Measurements from ENCODE around the gene LBR.

LBR gene

DNA sequence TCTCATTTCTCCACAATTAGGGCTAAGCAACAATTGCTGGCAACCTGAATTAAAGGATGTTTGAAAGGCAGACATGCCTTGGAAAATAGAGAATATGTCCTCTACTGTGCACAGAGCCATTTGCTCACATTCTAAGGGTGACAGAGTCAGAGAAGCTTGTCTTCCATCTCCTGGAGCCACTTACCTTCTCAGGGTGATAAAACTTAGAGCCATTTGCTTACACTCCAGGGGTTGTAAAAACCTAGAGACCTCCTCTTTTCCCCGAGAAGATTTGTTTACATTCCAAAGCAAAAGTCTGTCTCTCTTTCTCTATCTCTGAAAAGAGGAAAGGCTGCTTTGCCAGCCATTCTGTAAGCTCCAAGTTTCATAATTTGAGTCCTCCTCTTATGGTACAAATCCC is 61.3 kb downstream of the LBR start:
- DNase-seq: no peak

DNA sequence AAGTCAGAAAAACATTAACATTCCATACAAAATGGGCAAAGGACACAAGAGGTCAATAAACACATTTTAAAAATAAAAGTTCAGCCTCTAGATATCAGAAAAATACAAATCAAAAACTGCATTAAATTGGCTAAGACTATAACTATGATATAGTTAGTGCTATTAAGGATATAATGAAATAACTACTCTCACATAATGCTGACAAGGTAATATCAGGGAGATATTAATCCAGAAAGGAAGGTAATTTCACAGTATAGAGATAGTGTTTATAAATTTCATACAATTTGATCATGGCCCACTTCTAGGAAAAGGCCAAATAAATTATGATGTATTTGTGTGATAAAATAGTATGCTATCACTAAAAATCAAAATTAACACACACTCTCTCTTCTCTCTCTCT is 61.8 kb downstream of the LBR start:
- DNase-seq: no peak

DNA sequence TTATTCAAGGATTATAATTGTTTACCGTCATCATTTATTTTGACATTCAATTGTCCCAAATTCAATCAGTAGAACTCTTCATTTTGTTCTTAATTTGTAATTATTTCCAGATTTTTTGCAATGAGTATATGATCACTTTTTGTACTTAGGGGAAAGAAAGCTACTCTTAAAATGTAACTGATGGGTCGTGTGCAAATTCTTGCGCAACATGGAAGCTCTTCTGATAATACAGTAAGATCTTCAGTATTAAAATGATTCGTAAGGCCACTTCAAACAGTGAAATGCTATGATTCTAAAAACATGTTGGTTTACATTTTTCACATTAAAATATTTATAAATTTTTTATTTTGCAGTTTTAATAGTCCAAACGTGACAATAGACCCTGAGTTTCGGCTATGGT is 63.4 kb downstream of the LBR start:
- no peak for DNase-seq

DNA sequence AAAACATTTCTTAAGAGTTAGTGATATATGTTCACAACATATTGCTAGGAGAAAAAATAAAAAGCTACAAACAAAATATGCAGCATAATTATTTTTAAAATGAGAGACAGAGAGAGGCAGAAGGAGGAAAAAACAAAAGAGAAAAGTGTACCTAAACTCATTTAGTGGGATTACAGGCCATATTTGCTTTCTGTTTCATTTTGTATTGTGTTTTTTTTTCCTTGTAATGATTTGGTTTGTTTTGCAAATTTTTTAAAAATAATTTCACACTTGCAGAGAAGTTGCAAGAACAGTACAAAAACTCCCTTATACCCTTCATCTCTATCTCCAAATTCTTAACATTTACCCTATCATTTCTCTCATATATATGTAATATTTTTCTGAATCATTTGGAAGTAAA is 65.0 kb downstream of the LBR start:
- DNase-seq: no peak

DNA sequence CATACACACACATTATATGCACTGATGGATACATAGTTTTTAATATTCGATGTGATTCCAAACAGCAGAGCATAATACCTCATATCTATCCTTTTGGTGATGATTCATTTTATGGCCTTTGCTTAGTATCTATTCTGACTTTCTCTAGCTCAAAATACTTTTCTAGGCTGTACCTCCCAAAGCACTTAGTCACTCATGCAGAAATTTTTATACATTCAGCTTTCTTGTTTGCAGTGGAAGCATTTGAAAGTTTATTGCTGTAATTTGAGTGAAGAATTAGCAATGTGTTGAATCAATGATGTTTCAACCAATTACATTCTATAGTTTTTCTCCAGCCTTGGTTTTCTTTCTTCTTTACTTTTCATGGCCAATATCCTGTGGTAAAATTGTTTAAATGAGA is 66.7 kb downstream of the LBR start:
- DNase-seq: no peak

DNA sequence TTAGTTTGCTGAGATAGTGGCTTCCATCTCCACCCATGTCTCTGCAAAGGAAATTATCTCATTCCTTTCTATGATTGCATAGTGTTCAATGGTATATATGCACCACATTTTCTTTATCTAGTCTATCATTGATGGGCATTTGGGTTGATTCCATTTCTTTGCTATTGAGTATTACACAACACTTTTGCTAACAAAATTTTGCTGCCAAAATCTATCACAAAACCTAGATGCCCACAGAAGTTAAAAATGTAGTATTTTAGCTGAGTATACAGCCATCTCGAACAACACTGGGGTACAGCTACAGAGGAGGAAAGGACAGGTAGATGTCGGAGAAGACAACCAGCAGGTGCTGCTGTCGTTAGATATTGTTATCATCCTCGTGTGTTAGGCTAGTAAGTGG is 67.7 kb downstream of the LBR start:
- no peak for DNase-seq

DNA sequence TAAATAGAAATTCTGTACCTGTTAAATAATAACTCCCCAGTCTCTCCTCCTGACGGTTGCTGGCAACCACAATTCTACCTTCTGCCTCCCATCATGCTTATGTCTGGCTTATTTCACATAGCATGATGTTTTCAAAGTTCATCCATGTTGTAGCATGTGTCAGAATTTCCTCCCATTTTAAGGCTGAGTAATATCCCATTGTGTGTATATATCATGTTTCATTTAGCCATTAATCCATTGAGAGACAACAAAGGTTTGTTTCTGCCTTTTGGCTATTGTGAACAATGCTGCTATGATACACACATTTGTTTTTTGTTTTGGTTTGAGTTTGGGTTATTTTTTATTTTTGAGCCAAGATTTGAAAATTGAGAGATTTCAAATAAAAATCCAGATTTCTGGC is 72.0 kb downstream of the LBR start:
- no peak for DNase-seq

DNA sequence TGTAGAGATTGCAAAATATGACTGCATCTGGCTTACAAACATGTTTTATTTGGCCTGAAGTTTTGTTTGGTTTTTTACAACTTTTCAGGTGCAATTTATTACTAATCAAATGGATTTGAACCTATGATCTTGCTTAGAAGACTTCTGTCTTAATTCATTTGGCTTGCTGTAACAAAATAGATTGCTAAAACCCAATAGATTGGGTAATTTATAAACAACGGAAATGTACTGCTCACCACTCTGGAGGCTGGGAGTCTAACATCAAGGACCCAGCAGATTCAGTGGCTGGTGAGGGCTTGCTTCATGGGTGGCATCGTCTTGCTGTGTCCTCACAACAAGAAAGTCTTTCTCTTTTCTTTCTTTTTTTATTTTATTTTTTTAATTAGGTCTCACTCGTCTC is 72.9 kb downstream of the LBR start:
- no peak for DNase-seq
